Endothelial cell of umbilical vein (primary cell): Measurements from ENCODE around the gene SPRY1. TPM values are rescaled to one million over a fixed set of nuclear protein-coding genes. Genes with fewer than 3 reads are reported as not detected.

Experiments used
- BruUV-seq: library from RNA; stranded (reverse); fragments of 400-500 nt; replicated peaks from 2 replicates; lab custom pipeline; 2021; lab: Mats Ljungman, UMichigan
- CTCF ChIA-PET: fragments of 300-600, 350-600 bp; sonication (Branson Sonifier 250); formaldehyde crosslinking; loops from one replicate; lab custom pipeline; 2021; ENCODE audit warnings: antibody characterized with exemption, inconsistent platforms; lab: Charles Lee
- POLR2A ChIA-PET: fragments of 300-600, 350-600 bp; sonication (Branson Sonifier 250); formaldehyde crosslinking; loops from one replicate; lab custom pipeline; 2021; ENCODE audit warnings: antibody characterized with exemption, inconsistent platforms; lab: Charles Lee
- DNase-seq: peaks from one replicate; pipeline ENCODE4 v3.0.0-alpha.2; 2011; ENCODE audit warnings: low read depth, low spot score
- FAIRE-seq: peaks from 2 replicates; lab custom pipeline; 2011; peaks lifted over from hg19 to GRCh38; lab: Jason Lieb, UNC
- H2AFZ ChIP-seq: 2 replicates; pipeline ENCODE4 v1.6.0; 2012; ENCODE audit warnings: low read depth, low read length, control low read depth, inconsistent platforms
- H3K27ac ChIP-seq: 2 replicates; pipeline ENCODE4 v1.5.1; 2011; ENCODE audit warnings: low read depth, mild to moderate bottlenecking, control low read depth, low read length, moderate library complexity; ENCODE audit not compliant: insufficient read depth
- H3K27me3 ChIP-seq, 2 experiments: 2 replicates each; pipeline versions ENCODE4 v1.6.0 to v1.6.1; 2011; ENCODE audit warnings: low read length in 2 of 2, mixed read lengths in 1 of 2; ENCODE audit not compliant: control insufficient read depth in 2 of 2, insufficient read depth in 2 of 2
- H3K36me3 ChIP-seq, 2 experiments: 2 replicates in 1 of 2; 3 replicates in 1 of 2; pipeline ENCODE4 v1.5.1; 2011; ENCODE audit warnings: low read length in 2 of 2, mild to moderate bottlenecking in 1 of 2, moderate library complexity in 1 of 2; ENCODE audit not compliant: control insufficient read depth in 2 of 2, insufficient read depth in 2 of 2; ENCODE audit errors: extremely low read depth in 1 of 2
- H3K4me1 ChIP-seq: 3 replicates; pipeline ENCODE4 v1.5.1; 2011; ENCODE audit warnings: mild to moderate bottlenecking, low read length; ENCODE audit not compliant: control insufficient read depth, insufficient read depth; ENCODE audit errors: extremely low read depth
- H3K4me2 ChIP-seq: 2 replicates; pipeline ENCODE4 v1.6.1; 2011; ENCODE audit warnings: low read length, control low read depth, mixed read lengths; ENCODE audit not compliant: insufficient read depth
- H3K4me3 ChIP-seq, 3 experiments: fragments of 200-600 bp in 1 of 3; sonication (generic), shearing (Covaris generic) in 1 of 3; replicated peaks in 1 of 3; 2 replicates each; pipeline ENCODE4 v1.5.1; 2011 to 2016; ENCODE audit warnings: control low read depth in 3 of 3, low read length in 3 of 3, mild to moderate bottlenecking in 2 of 3, inconsistent platforms in 1 of 3, low read depth in 1 of 3, moderate library complexity in 1 of 3; ENCODE audit not compliant: insufficient read depth in 1 of 3
- H3K79me2 ChIP-seq: 2 replicates; pipeline ENCODE4 v1.6.0; 2012; ENCODE audit warnings: low read length, inconsistent platforms; ENCODE audit not compliant: control insufficient read depth, insufficient read depth
- H3K9ac ChIP-seq: replicated peaks from 2 replicates; pipeline ENCODE3; 2011; ENCODE audit warnings: low read length, control low read depth; ENCODE audit not compliant: insufficient read depth; ENCODE audit errors: extremely low read depth
- H3K9me1 ChIP-seq: replicated peaks from 3 replicates; pipeline ENCODE4 v1.6.0; 2011; ENCODE audit warnings: mild to moderate bottlenecking, low read length; ENCODE audit not compliant: control insufficient read depth, insufficient read depth; ENCODE audit errors: extremely low read depth
- H3K9me3 ChIP-seq: replicated peaks from 2 replicates; pipeline ENCODE4 v1.5.1; 2012; ENCODE audit warnings: low read length, inconsistent platforms; ENCODE audit not compliant: control insufficient read depth, insufficient read depth
- H4K20me1 ChIP-seq: replicated peaks from 2 replicates; pipeline ENCODE3; 2011; ENCODE audit warnings: mild to moderate bottlenecking, low read length; ENCODE audit not compliant: control insufficient read depth, insufficient read depth; ENCODE audit errors: extremely low read depth
- EZH2 ChIP-seq: IDR thresholded peaks from 2 replicates; pipeline ENCODE4 v1.6.1; 2012; ENCODE audit warnings: borderline replicate concordance, low read depth, mild to moderate bottlenecking, moderate library complexity, low read length, inconsistent platforms; ENCODE audit not compliant: severe bottlenecking
- FOS ChIP-seq: IDR thresholded peaks from 2 replicates; pipeline ENCODE4 v1.6.1; 2011; ENCODE audit warnings: mild to moderate bottlenecking, low read length, moderate library complexity, borderline replicate concordance; ENCODE audit not compliant: insufficient read depth
- GATA2 ChIP-seq: IDR thresholded peaks from 2 replicates; pipeline ENCODE4 v1.7.0; 2011; ENCODE audit warnings: low read depth, mild to moderate bottlenecking, moderate library complexity, mixed read lengths, low read length; ENCODE audit not compliant: insufficient read length, insufficient read depth
- JUN ChIP-seq: IDR thresholded peaks from 2 replicates; pipeline ENCODE4 v1.6.1; 2011; ENCODE audit warnings: borderline replicate concordance, low read depth; ENCODE audit not compliant: insufficient read length, insufficient read depth
- MYC ChIP-seq: IDR thresholded peaks from one replicate; pipeline ENCODE4 v1.6.1; 2011; ENCODE audit warnings: mild to moderate bottlenecking, low read depth, low read length
- POLR2A ChIP-seq: IDR thresholded peaks from 2 replicates; pipeline ENCODE4 v1.6.1; 2012; ENCODE audit warnings: low read depth, mild to moderate bottlenecking, control low read depth, low read length
- POLR2AphosphoS5 ChIP-seq: IDR thresholded peaks from 2 replicates; pipeline ENCODE4 v1.6.1; 2012; ENCODE audit warnings: low read depth, mild to moderate bottlenecking, control low read depth, low read length, moderate library complexity; ENCODE audit not compliant: insufficient read depth
- dilution Hi-C: fragments of 300-500 bp; cut with MboI; formaldehyde crosslinking; loops from one replicate; pipeline ENCODE4 v1.15.0; 2019; ENCODE audit warnings: low sequenced_read_pairs; ENCODE audit not compliant: extremely low pct_ligation_motif_present
- intact Hi-C: fragments of 100-400 bp; cut with micrococcal nuclease; formaldehyde crosslinking; loops from one replicate; pipeline ENCODE4 v1.10.0; 2022
- polyA plus RNA-seq, 4 experiments: library from polyadenylated mRNA; depleted of rRNA in 3 of 4; stranded (reverse) in 3 of 4; unstranded in 1 of 4; fragments of >200 nt; gene quantifications; 2 replicates each; pipeline versions ENCODE4 v1.2.1 to v1.2.3, GENCODE V29; 2011 to 2012; ENCODE audit warnings: missing spikeins in 1 of 4
- total RNA-seq: library from RNA; stranded (reverse); gene quantifications from 2 replicates; pipeline ENCODE4 v1.2.3, GENCODE V29; 2021
- TF ChIP-seq, protein P1 (sequence below): IDR thresholded peaks from 2 replicates; pipeline ENCODE4 v1.6.1; 2011; ENCODE audit not compliant: insufficient read depth, insufficient read length
- TF ChIP-seq, protein P2 (sequence below), 2 donors: IDR thresholded peaks; 1 replicate in 1 of 2; 2 replicates in 1 of 2; pipeline ENCODE4 v1.5.1; 2011; ENCODE audit warnings: low read length in 2 of 2, mild to moderate bottlenecking in 2 of 2, moderate library complexity in 2 of 2, control low read depth in 1 of 2, inconsistent platforms in 1 of 2, low read depth in 1 of 2; ENCODE audit not compliant: insufficient read depth in 1 of 2; ENCODE audit errors: extremely low read depth in 1 of 2

Gene SPRY1
- total and polyA plus RNA-seq, 2 donors (not counting 3 experiments of a cell fraction or from before 2014, with no cell fraction given) = 14.1 to 43.7 TPM

DNA sequence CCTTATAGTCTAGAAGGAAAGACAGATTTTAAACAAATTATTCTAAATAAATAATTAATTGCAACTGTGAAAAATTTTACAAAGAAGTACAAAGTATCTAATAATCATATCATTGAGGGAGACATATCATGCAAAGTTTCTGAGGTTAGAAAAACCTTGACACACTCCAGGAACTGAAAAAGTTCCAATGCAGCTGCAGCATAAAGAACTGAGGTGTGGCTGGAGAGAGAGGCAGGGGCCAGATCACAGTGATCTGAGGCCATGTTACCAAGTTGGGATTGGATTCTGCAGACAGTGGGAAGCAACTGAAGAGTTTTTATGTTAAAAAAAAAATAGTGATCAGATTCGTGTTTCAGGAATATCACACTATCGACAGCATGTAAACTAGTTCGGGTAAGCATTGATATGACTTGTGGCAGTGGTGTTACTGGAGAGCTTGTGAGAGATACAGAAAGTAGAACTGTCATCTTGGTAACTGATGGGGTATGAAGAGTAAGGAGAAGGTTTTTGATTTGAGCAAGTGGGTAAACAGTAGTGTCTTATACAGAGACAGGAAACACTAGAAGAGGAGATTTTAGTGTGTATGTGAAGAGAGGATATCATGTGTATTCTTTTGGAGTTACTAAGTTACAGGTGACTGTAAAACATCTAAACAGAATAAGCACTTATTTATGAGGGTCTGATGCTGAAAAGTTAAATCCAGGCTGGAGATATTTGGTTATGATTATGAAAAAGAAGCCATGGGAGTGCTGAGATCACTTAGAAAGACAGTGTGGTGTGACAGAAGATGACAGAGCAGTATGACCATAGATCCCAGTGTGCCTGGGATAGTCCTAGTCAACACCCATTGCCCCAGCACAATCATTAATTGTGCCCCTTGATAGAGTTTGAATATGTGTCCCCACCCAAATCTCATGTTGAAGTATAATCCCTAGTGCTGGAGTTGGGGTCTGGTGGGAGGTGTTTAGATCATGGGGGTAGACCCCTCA is 15.6 kb upstream of the SPRY1 start:
- dilution Hi-C loops = no loop called here

More for the DNA sequence above, 15.6 kb upstream of the SPRY1 start:
- no TSS peak for BruUV-seq
- no peak overlapping the region for H3K27ac ChIP-seq
- DNase-seq = no peak
- H3K4me1 ChIP-seq = peaks cover 15% of the 10 kb centered on the region
- H2AFZ ChIP-seq = no peak overlapping the region
- no peaks in the 10 kb centered on the region for H3K27me3 ChIP-seq
- H3K9me1 ChIP-seq = no peaks in the 10 kb centered on the region
- intact Hi-C loops = no loop called here
- TF ChIP-seq, protein P1, sequence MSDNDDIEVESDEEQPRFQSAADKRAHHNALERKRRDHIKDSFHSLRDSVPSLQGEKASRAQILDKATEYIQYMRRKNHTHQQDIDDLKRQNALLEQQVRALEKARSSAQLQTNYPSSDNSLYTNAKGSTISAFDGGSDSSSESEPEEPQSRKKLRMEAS = no peak
- no peak for TF ChIP-seq POLR2AphosphoS5
- TF ChIP-seq FOS = no peak
- TF ChIP-seq, protein P2, sequence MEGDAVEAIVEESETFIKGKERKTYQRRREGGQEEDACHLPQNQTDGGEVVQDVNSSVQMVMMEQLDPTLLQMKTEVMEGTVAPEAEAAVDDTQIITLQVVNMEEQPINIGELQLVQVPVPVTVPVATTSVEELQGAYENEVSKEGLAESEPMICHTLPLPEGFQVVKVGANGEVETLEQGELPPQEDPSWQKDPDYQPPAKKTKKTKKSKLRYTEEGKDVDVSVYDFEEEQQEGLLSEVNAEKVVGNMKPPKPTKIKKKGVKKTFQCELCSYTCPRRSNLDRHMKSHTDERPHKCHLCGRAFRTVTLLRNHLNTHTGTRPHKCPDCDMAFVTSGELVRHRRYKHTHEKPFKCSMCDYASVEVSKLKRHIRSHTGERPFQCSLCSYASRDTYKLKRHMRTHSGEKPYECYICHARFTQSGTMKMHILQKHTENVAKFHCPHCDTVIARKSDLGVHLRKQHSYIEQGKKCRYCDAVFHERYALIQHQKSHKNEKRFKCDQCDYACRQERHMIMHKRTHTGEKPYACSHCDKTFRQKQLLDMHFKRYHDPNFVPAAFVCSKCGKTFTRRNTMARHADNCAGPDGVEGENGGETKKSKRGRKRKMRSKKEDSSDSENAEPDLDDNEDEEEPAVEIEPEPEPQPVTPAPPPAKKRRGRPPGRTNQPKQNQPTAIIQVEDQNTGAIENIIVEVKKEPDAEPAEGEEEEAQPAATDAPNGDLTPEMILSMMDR (IDR thresholded peaks at IDR 0.05; ENCODE audit: extremely low read depth in 1 of 2, insufficient read depth in 1 of 2, low read depth in 1 of 2, low read length in 2 of 2) = no peak
- no peak for TF ChIP-seq JUN
- no peak for TF ChIP-seq EZH2
- no peak for TF ChIP-seq POLR2A
- TF ChIP-seq MYC = no peak
- TF ChIP-seq GATA2 = no peak
- ChIA-PET POLR2A (no interaction called here), CTCF (no interaction called here)
- no peak overlapping the region for H3K9ac ChIP-seq
- H3K9me3 ChIP-seq = no peaks in the 10 kb centered on the region
- no peaks in the 10 kb centered on the region for H3K79me2 ChIP-seq
- FAIRE-seq = no peak
- H3K36me3 ChIP-seq = no peaks in the 10 kb centered on the region
- H3K4me3 ChIP-seq = no peak overlapping the region
- H4K20me1 ChIP-seq = no peaks in the 10 kb centered on the region
- H3K4me2 ChIP-seq = no peak overlapping the region
